ENCODE results near the gene PRCP.

DNA sequence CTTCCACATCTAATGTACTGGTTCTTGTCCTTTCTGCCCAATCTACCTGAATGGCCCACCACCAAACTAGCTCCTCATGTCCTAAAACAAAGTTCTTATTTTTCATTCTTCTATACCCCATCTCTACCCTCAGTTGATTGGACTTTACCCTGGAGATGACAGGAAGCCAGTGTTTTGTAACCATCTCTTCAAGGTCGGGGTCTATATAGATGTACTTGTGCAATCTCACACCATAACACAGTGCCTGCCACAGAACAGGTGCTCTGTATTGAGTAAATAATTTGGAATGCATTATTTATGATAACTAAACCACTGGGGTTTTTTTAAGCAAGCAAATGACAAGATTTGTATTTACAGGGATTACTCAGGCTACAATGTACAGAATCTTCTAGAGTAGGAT, 89.9 kb downstream of the PRCP start:
- TF ChIP-seq SUZ12 (IDR thresholded peaks at IDR 0.05; ENCODE audit: extremely low read depth, insufficient read depth, insufficient read length) (no peak), YY1 (IDR thresholded peaks at IDR 0.05; ENCODE audit: insufficient read depth, insufficient read length) (no peak), ZNF274 (IDR thresholded peaks at IDR 0.05; ENCODE audit: low read depth, low read length) (no peak)

Data from NT2/D1 (cell line).